Kidney epithelial cell (primary cell): ENCODE data around the gene GLB1L2. TPM values are rescaled to one million over a fixed set of nuclear protein-coding genes. Genes with fewer than 3 reads are reported as not detected.

Experiments used
- DNase-seq: peaks from one replicate; pipeline ENCODE4 v3.0.0-alpha.2; 2010; ENCODE audit warnings: low read depth
- H3K27me3 ChIP-seq: 2 replicates; pipeline ENCODE4 v1.6.0; 2011; ENCODE audit warnings: low read length; ENCODE audit not compliant: control insufficient read depth, insufficient read depth
- H3K36me3 ChIP-seq: 2 replicates; pipeline ENCODE4 v1.5.1; 2011; ENCODE audit warnings: low read length; ENCODE audit not compliant: control insufficient read depth, insufficient read depth
- H3K4me3 ChIP-seq: 2 replicates; pipeline ENCODE4 v1.5.1; 2011; ENCODE audit warnings: low read depth, mild to moderate bottlenecking, control low read depth, low read length
- total RNA-seq: library from RNA; depleted of rRNA; stranded (reverse); fragments of >200 nt; gene quantifications from 2 replicates; pipeline ENCODE4 v1.2.3, GENCODE V29; 2015
- TF ChIP-seq, protein P1 (sequence below): IDR thresholded peaks from 2 replicates; pipeline ENCODE4 v1.5.1; 2011; ENCODE audit warnings: mild to moderate bottlenecking, moderate library complexity, low read length, control low read depth, inconsistent platforms; ENCODE audit not compliant: insufficient read depth, poor library complexity, severe bottlenecking

GLB1L2 gene
- total RNA-seq, 1 donor from 2014 or later: 16.3 TPM

DNA sequence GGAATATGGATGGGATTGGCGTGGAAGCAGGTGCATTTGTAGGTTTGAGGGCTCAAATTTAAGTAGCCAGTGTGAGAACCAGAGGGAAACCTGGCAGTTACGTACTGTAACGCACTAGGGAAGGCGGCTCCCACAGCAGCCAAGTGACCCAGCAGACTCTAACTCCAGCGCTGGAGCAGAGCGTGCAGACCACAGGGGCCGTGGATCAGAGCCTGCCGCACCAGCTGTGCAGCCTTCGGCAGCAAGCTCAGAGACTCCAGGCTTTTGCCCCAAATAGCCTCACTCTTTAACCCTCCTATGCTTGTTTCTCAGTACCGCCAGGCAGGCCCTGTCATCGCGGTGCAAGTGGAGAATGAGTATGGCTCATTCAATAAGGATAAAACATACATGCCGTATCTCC lies 43.3 kb upstream of the GLB1L2 start:
- no peaks in the 10 kb centered on the region for H3K27me3 ChIP-seq
- H3K36me3 ChIP-seq: no peaks in the 10 kb centered on the region
- DNase-seq: no peak
- TF ChIP-seq, protein P1, sequence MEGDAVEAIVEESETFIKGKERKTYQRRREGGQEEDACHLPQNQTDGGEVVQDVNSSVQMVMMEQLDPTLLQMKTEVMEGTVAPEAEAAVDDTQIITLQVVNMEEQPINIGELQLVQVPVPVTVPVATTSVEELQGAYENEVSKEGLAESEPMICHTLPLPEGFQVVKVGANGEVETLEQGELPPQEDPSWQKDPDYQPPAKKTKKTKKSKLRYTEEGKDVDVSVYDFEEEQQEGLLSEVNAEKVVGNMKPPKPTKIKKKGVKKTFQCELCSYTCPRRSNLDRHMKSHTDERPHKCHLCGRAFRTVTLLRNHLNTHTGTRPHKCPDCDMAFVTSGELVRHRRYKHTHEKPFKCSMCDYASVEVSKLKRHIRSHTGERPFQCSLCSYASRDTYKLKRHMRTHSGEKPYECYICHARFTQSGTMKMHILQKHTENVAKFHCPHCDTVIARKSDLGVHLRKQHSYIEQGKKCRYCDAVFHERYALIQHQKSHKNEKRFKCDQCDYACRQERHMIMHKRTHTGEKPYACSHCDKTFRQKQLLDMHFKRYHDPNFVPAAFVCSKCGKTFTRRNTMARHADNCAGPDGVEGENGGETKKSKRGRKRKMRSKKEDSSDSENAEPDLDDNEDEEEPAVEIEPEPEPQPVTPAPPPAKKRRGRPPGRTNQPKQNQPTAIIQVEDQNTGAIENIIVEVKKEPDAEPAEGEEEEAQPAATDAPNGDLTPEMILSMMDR: no peak
- H3K4me3 ChIP-seq: no peak overlapping the region

- TF ChIP-seq, protein P1: no peak
- H3K4me3 ChIP-seq: no peak overlapping the region
- H3K36me3 ChIP-seq: no peaks in the 10 kb centered on the region
- DNase-seq: no peak
- no peaks in the 10 kb centered on the region for H3K27me3 ChIP-seq
Observed at GRCh38 chr11:134289167-134289566, 42.6 kb upstream of the GLB1L2 start.

DNA sequence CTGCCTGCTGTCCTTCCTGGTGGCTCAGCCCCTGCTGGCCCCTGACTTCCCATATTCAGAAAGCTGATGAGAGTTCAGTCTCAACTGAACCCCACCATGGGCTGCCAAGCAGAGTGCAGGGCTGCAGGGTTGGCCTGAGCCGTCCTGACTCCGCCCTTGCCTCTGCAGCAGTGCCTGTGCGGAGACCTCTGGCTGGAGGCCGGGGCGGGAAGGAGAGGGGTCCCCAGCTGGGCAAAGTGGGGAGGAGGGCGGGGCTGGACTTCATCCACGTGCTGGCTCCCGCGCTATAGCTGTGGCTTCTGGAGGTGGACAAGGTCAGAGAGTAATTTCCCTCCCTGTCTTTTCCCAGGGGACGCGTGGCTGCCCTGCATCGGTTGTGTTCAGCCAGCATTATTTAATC lies 42.0 kb upstream of the GLB1L2 start:
- no peak overlapping the region for H3K4me3 ChIP-seq
- H3K36me3 ChIP-seq: no peaks in the 10 kb centered on the region
- H3K27me3 ChIP-seq: no peaks in the 10 kb centered on the region
- no peak for DNase-seq
- TF ChIP-seq, protein P1: no peak

DNA sequence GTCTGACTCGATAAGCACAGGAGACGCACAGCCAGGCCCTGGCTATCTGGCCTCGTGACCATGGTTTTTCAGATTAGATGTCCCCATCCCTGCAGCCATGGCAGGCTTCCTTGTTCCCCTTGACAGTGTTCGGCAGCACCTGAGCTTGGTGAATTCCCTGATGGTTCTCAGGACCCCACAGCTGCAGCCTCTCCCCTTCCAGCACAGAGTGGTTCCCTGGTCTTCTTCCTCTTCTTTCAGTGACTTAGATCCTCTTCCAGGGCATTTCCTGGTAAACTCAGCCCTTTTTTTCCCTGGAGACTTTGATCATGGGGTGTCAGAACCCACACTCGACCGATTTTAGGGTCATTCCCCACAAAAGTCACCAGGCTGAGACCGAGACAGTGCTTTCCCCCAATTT lies 41.1 kb upstream of the GLB1L2 start:
- H3K4me3 ChIP-seq: no peak overlapping the region
- H3K36me3 ChIP-seq: no peaks in the 10 kb centered on the region
- no peak for DNase-seq
- TF ChIP-seq, protein P1: no peak
- no peaks in the 10 kb centered on the region for H3K27me3 ChIP-seq

DNA sequence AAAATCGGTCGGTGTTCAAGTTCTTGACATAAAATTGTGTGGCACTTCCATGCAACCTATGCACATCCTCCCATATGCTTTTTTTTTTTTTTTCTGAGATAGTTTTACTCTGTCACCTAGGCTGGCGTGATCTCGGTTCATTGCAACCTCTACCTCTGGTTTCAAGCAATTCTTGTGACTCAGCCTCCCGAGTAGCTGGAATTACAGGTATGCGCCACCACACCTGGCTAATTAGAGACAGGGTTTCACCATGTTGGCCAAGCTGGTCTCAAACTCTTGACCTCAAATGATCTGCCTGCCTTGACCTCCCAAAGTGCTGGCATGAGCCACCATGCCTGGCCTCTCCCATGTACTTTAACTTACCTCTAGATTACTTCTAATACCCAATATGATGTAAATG lies 40.6 kb upstream of the GLB1L2 start:
- Histone ChIP-seq H3K27me3 (no peaks in the 10 kb centered on the region), H3K36me3 (no peaks in the 10 kb centered on the region), H3K4me3 (no peak overlapping the region)
- no peak for DNase-seq
- TF ChIP-seq, protein P1: no peak

- Histone ChIP-seq H3K4me3 (no peak overlapping the region), H3K36me3 (no peaks in the 10 kb centered on the region), H3K27me3 (no peaks in the 10 kb centered on the region)
- no peak for DNase-seq
- TF ChIP-seq, protein P1: no peak
Observed at GRCh38 chr11:134292661-134293060, 39.1 kb upstream of the GLB1L2 start.
